ENCODE measurements around the gene SLC7A9.

The SLC7A9 gene

GRCh38 chr19:32869369-32869965, at the start of gene SLC7A9:
Gene SLC7A9, minus strand, starts transcription at chr19:32869767. Its CDS starts 1,233 bp downstream, at chr19:32868534.
- H3K36me3 ChIP-seq (ENCODE audit: control insufficient read depth in 5 of 5, insufficient read depth in 5 of 5, low read length in 5 of 5): no peaks in the 10 kb centered on the region
- H3K4me3 ChIP-seq (ENCODE audit: low read depth in 1 of 5, low read length in 5 of 5): no peak within 1 kb of the TSS
- no peak within 1 kb of the TSS for H3K27ac ChIP-seq (ENCODE audit: low read depth, low read length)
- H3K9me3 ChIP-seq (ENCODE audit: control insufficient read depth in 5 of 5, low read length in 5 of 5): no peaks in the 10 kb centered on the region
- peaks cover 0 to 13% (median 0%) of the 10 kb centered on the region in 5 donors for H3K27me3 ChIP-seq (ENCODE audit: control insufficient read depth in 5 of 5, insufficient read depth in 4 of 5, low read length in 5 of 5)
- no peak within 1 kb of the TSS for H3K9ac ChIP-seq (ENCODE audit: low read length in 5 of 5)
- no peaks in the 10 kb centered on the region for H3K4me1 ChIP-seq (ENCODE audit: control insufficient read depth in 5 of 5, insufficient read depth in 5 of 5, low read length in 5 of 5)

GRCh38 chr19:32919365-32919764, 49.8 kb upstream of the SLC7A9 start:
- no peak overlapping the region for H3K9ac ChIP-seq (ENCODE audit: low read length in 5 of 5)
- no peak overlapping the region for H3K4me3 ChIP-seq (ENCODE audit: low read depth in 1 of 5, low read length in 5 of 5)
- no peaks in the 10 kb centered on the region for H3K27me3 ChIP-seq (ENCODE audit: control insufficient read depth in 5 of 5, insufficient read depth in 4 of 5, low read length in 5 of 5)
- no peak overlapping the region for H3K27ac ChIP-seq (ENCODE audit: low read depth, low read length)
- no peaks in the 10 kb centered on the region for H3K9me3 ChIP-seq (ENCODE audit: control insufficient read depth in 5 of 5, low read length in 5 of 5)
- H3K36me3 ChIP-seq (ENCODE audit: control insufficient read depth in 5 of 5, insufficient read depth in 5 of 5, low read length in 5 of 5): peaks cover 7 to 68% (median 51%) of the 10 kb centered on the region in 5 donors
- H3K4me1 ChIP-seq (ENCODE audit: control insufficient read depth in 5 of 5, insufficient read depth in 5 of 5, low read length in 5 of 5): no peaks in the 10 kb centered on the region

- Histone ChIP-seq H3K4me3 (ENCODE audit: low read depth in 1 of 5, low read length in 5 of 5) (no peak overlapping the region), H3K36me3 (ENCODE audit: control insufficient read depth in 5 of 5, insufficient read depth in 5 of 5, low read length in 5 of 5) (peaks cover 3 to 59% (median 39%) of the 10 kb centered on the region in 5 donors), H3K4me1 (ENCODE audit: control insufficient read depth in 5 of 5, insufficient read depth in 5 of 5, low read length in 5 of 5) (no peaks in the 10 kb centered on the region), H3K27ac (ENCODE audit: low read depth, low read length) (no peak overlapping the region), H3K9ac (ENCODE audit: low read length in 5 of 5) (no peak overlapping the region), H3K9me3 (ENCODE audit: control insufficient read depth in 5 of 5, low read length in 5 of 5) (no peaks in the 10 kb centered on the region), H3K27me3 (ENCODE audit: control insufficient read depth in 5 of 5, insufficient read depth in 4 of 5, low read length in 5 of 5) (no peaks in the 10 kb centered on the region)
Observed at GRCh38 chr19:32917616-32917996, 48.0 kb upstream of the SLC7A9 start.

DNA sequence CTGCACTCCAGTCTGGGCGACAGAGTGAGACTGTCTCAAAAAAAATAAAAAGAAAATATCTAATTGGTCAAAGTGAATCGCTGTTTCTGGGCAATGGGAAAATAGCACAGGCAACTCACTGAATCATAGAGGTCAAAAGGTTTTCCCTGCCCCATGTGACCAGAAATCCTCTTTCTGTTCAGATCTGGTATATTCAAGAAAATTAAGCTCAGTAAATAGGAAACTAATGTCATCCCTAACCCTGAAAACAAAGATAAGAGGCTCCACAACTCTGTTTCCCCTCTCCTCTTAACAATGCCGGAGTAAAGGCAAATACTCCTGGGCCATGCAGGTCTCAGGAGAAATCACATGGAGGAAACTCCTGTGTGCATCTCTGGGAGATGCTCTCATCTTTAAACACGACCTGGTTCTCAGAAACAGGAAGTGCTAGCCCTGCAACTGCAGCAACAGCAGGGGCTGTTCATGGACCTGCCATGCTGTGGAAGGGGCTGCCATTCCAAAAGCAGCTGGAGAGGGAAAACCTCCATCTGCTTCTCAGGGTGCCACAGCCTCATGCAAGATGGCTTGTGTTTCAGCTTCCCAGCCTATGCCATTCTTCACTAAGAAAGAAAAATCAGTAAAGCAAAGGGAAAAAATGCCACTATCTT, 47.5 kb upstream of the SLC7A9 start:
- Histone ChIP-seq H3K36me3 (ENCODE audit: control insufficient read depth in 5 of 5, insufficient read depth in 5 of 5, low read length in 5 of 5) (peaks cover 3 to 56% (median 36%) of the 10 kb centered on the region in 5 donors), H3K4me1 (ENCODE audit: control insufficient read depth in 5 of 5, insufficient read depth in 5 of 5, low read length in 5 of 5) (no peaks in the 10 kb centered on the region), H3K27ac (ENCODE audit: low read depth, low read length) (no peak overlapping the region), H3K9ac (ENCODE audit: low read length in 5 of 5) (no peak overlapping the region), H3K4me3 (ENCODE audit: low read depth in 1 of 5, low read length in 5 of 5) (no peak overlapping the region), H3K9me3 (ENCODE audit: control insufficient read depth in 5 of 5, low read length in 5 of 5) (no peaks in the 10 kb centered on the region), H3K27me3 (ENCODE audit: control insufficient read depth in 5 of 5, insufficient read depth in 4 of 5, low read length in 5 of 5) (no peaks in the 10 kb centered on the region)

DNA sequence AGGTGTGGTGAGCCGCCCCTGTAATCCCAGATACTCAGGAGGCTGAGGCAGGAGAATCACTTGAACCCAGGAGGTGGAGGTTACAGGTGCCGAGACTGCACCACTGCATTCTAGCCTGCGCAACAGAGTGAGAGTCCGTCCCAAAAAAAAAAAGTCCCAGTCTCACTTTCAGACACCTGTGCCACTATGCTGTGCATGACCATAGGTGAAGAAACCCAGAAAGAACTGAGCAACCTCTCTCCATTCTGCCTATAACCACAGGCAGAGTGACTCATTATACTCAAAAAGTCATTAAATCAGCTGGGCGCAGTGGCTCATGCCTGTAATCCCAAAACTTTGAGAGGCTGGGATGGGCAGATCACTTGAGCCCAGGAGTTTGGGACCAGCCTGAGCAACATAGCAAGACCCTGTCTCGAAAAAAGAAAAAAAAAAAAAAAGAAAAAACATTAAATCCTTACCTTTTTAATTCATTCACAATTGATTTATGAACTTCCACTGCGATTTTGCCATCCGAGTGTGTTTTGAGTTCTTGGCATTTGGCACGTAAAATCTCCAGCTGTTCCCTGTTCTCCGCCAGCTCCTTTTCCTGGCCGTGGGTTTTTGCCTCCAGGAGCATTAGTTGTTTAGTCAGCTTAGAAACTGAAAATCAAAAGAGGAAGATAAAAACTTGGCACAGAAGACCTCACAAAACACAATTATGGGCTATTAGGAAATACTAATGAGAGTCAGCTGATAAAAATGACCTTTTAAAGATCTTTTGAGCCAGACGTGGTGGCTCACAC, 45.5 kb upstream of the SLC7A9 start:
- Histone ChIP-seq H3K4me1 (ENCODE audit: control insufficient read depth in 5 of 5, insufficient read depth in 5 of 5, low read length in 5 of 5) (no peaks in the 10 kb centered on the region), H3K9me3 (ENCODE audit: control insufficient read depth in 5 of 5, low read length in 5 of 5) (no peaks in the 10 kb centered on the region), H3K27ac (ENCODE audit: low read depth, low read length) (no peak overlapping the region), H3K9ac (ENCODE audit: low read length in 5 of 5) (no peak overlapping the region), H3K36me3 (ENCODE audit: control insufficient read depth in 5 of 5, insufficient read depth in 5 of 5, low read length in 5 of 5) (peaks cover 6 to 58% (median 31%) of the 10 kb centered on the region in 5 donors), H3K4me3 (ENCODE audit: low read depth in 1 of 5, low read length in 5 of 5) (no peak overlapping the region), H3K27me3 (ENCODE audit: control insufficient read depth in 5 of 5, insufficient read depth in 4 of 5, low read length in 5 of 5) (no peaks in the 10 kb centered on the region)

DNA sequence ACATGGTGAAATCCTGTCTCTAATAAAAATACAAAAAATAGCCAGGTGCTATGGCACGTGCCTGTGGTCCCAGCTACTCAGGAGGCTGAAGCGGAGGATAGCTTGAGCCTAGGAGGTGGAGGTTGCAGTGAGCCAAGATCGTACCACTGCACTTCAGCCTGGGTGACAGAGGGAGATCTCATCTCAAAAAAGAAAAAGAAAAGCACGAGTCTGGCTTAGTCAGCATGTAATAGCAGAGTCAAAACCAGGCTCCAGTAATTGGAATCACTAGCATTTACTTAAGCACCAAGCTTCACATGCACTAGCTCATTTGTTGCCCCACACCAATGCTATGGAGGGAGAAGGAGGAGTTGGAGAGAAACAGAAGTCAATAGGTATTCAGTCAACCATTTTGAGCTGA, 41.9 kb upstream of the SLC7A9 start:
- H3K9ac ChIP-seq (ENCODE audit: low read length in 5 of 5): no peak overlapping the region
- no peaks in the 10 kb centered on the region for H3K4me1 ChIP-seq (ENCODE audit: control insufficient read depth in 5 of 5, insufficient read depth in 5 of 5, low read length in 5 of 5)
- peaks cover 3 to 65% (median 27%) of the 10 kb centered on the region in 5 donors for H3K36me3 ChIP-seq (ENCODE audit: control insufficient read depth in 5 of 5, insufficient read depth in 5 of 5, low read length in 5 of 5)
- no peaks in the 10 kb centered on the region for H3K9me3 ChIP-seq (ENCODE audit: control insufficient read depth in 5 of 5, low read length in 5 of 5)
- no peak overlapping the region for H3K27ac ChIP-seq (ENCODE audit: low read depth, low read length)
- H3K27me3 ChIP-seq (ENCODE audit: control insufficient read depth in 5 of 5, insufficient read depth in 4 of 5, low read length in 5 of 5): no peaks in the 10 kb centered on the region
- H3K4me3 ChIP-seq (ENCODE audit: low read depth in 1 of 5, low read length in 5 of 5): no peak overlapping the region

DNA sequence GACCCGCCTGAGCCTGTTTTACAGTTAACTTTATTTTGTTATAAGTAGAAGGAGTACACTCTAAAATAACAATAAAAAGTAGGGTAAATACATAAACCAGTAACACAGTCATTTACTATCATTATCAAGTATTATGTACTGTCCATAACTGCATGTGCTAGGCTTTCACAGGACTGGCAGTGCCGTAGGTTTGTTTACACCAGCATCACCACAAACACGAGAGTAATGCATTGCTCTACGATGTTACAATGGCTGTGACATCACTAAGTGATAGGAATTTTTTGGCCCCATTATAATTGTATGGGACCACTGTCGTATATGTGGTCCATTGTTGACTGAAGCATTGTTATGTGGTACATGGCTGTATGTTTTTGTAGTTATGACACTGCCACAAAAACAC, 41.3 kb upstream of the SLC7A9 start:
- Histone ChIP-seq H3K9ac (ENCODE audit: low read length in 5 of 5) (no peak overlapping the region), H3K27ac (ENCODE audit: low read depth, low read length) (no peak overlapping the region), H3K36me3 (ENCODE audit: control insufficient read depth in 5 of 5, insufficient read depth in 5 of 5, low read length in 5 of 5) (peaks cover 3 to 62% (median 27%) of the 10 kb centered on the region in 5 donors), H3K27me3 (ENCODE audit: control insufficient read depth in 5 of 5, insufficient read depth in 4 of 5, low read length in 5 of 5) (no peaks in the 10 kb centered on the region), H3K4me1 (ENCODE audit: control insufficient read depth in 5 of 5, insufficient read depth in 5 of 5, low read length in 5 of 5) (no peaks in the 10 kb centered on the region), H3K9me3 (ENCODE audit: control insufficient read depth in 5 of 5, low read length in 5 of 5) (peaks cover 0 to 4% (median under 1%) of the 10 kb centered on the region in 5 donors), H3K4me3 (ENCODE audit: low read depth in 1 of 5, low read length in 5 of 5) (no peak overlapping the region)

DNA sequence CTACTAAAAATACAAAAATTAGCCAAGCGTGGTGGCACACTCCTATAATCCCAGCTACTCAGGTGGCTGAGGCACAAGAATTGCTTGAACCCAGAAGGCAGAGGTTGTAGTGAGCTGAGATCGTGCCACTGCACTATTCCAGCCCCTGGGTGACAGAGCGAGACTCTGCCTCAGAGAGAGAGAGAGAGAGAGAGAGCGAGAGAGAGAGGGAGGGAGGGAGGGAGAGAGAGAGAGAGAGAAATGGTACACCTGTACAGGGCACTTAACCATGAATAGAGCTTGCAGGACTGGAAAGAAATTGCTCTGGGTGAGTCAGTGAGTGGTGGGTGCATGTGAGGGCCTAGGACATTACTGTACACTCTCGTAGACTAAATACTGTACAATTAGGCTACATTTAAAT, 40.5 kb upstream of the SLC7A9 start:
- peaks cover 3 to 58% (median 27%) of the 10 kb centered on the region in 5 donors for H3K36me3 ChIP-seq (ENCODE audit: control insufficient read depth in 5 of 5, insufficient read depth in 5 of 5, low read length in 5 of 5)
- H3K27ac ChIP-seq (ENCODE audit: low read depth, low read length): no peak overlapping the region
- H3K4me3 ChIP-seq (ENCODE audit: low read depth in 1 of 5, low read length in 5 of 5): no peak overlapping the region
- peaks cover 0 to 10% (median 4%) of the 10 kb centered on the region in 5 donors for H3K9me3 ChIP-seq (ENCODE audit: control insufficient read depth in 5 of 5, low read length in 5 of 5)
- no peaks in the 10 kb centered on the region for H3K4me1 ChIP-seq (ENCODE audit: control insufficient read depth in 5 of 5, insufficient read depth in 5 of 5, low read length in 5 of 5)
- no peaks in the 10 kb centered on the region for H3K27me3 ChIP-seq (ENCODE audit: control insufficient read depth in 5 of 5, insufficient read depth in 4 of 5, low read length in 5 of 5)
- no peak overlapping the region for H3K9ac ChIP-seq (ENCODE audit: low read length in 5 of 5)

DNA sequence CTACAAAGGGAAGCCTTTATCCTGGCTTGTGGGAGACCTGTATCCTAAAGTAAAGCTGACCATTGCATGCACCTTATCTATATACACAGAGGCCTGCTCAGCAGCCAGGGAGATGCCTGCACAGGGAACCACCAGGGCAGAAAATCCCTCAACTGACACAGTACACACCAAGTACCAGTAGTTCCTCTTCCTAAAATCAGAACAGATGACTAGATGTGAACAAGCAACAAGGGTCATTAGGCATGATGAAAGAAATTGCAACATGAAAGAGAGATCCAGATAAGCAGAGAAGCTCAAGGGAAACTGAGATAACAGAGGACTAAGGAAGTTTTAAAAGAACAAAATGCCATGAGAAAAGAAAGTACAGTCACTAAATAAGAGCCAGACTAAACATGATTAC, 39.7 kb upstream of the SLC7A9 start:
- Histone ChIP-seq H3K4me3 (ENCODE audit: low read depth in 1 of 5, low read length in 5 of 5) (no peak overlapping the region), H3K9ac (ENCODE audit: low read length in 5 of 5) (no peak overlapping the region), H3K27me3 (ENCODE audit: control insufficient read depth in 5 of 5, insufficient read depth in 4 of 5, low read length in 5 of 5) (no peaks in the 10 kb centered on the region), H3K27ac (ENCODE audit: low read depth, low read length) (no peak overlapping the region), H3K4me1 (ENCODE audit: control insufficient read depth in 5 of 5, insufficient read depth in 5 of 5, low read length in 5 of 5) (no peaks in the 10 kb centered on the region), H3K36me3 (ENCODE audit: control insufficient read depth in 5 of 5, insufficient read depth in 5 of 5, low read length in 5 of 5) (peaks cover 3 to 50% (median 25%) of the 10 kb centered on the region in 5 donors), H3K9me3 (ENCODE audit: control insufficient read depth in 5 of 5, low read length in 5 of 5) (peaks cover 0 to 10% (median 4%) of the 10 kb centered on the region in 5 donors)

DNA sequence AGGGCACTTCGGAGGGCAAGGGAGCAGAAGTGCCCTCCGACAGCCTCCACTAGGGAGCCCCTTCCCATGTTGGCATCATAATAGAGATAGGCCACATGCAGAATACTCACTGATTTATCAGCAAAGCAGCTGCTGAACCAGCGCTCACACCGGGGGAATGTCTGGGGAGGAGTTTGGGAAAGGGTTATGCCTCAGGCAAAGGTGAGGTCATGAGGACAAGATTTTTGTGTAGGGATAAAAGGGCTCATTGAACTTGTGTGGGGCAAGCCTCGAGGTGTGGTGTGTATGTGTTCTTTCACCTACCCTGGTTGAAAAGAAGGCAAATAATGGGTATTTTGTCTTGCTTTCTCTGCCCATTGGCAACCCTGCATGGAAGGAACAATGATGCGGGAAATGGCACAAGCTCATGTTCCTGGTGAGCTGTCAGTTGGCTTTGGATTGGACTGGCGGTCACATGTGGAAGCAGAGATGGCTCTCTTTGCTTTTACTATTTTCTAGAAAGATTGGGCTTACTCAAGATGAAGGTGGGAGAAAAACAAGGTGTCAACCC, 39.1 kb upstream of the SLC7A9 start:
- Histone ChIP-seq H3K4me3 (ENCODE audit: low read depth in 1 of 5, low read length in 5 of 5) (no peak overlapping the region), H3K36me3 (ENCODE audit: control insufficient read depth in 5 of 5, insufficient read depth in 5 of 5, low read length in 5 of 5) (peaks cover 3 to 45% (median 25%) of the 10 kb centered on the region in 5 donors), H3K9me3 (ENCODE audit: control insufficient read depth in 5 of 5, low read length in 5 of 5) (peaks cover 0 to 10% (median 4%) of the 10 kb centered on the region in 5 donors), H3K27me3 (ENCODE audit: control insufficient read depth in 5 of 5, insufficient read depth in 4 of 5, low read length in 5 of 5) (no peaks in the 10 kb centered on the region), H3K27ac (ENCODE audit: low read depth, low read length) (no peak overlapping the region), H3K4me1 (ENCODE audit: control insufficient read depth in 5 of 5, insufficient read depth in 5 of 5, low read length in 5 of 5) (no peaks in the 10 kb centered on the region), H3K9ac (ENCODE audit: low read length in 5 of 5) (no peak overlapping the region)

Measured in subcutaneous abdominal adipose tissue (tissue), 5 donors.